ENCODE data around the gene LYSMD2. TPM values are rescaled to one million over a fixed set of nuclear protein-coding genes. Genes with fewer than 3 reads are reported as not detected.

The LYSMD2 gene
- total and polyA plus RNA-seq, 2 of the 8 experiments (the other 6 are each of a cell fraction or from before 2014, with no cell fraction given): 2.2 to 2.7 TPM

DNA sequence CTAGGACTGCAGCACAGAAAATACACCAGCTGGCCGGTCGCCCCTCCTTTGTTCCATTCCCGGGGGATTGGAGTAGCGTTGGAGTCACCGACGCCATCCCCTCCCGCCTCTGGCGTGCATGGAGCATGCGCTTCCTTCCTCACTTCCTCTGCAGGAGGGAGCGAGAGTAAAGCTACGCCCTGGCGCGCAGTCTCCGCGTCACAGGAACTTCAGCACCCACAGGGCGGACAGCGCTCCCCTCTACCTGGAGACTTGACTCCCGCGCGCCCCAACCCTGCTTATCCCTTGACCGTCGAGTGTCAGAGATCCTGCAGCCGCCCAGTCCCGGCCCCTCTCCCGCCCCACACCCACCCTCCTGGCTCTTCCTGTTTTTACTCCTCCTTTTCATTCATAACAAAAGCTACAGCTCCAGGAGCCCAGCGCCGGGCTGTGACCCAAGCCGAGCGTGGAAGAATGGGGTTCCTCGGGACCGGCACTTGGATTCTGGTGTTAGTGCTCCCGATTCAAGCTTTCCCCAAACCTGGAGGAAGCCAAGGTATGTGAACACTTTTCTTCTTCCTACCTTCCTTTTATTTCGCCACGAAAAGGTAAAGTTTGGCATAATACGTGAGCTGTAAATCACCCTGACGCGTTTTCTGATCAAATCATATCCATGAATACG lies 56.0 kb downstream of the LYSMD2 start, which contains the start of gene SCG3 (continued):
- TF ChIP-seq, protein P1, sequence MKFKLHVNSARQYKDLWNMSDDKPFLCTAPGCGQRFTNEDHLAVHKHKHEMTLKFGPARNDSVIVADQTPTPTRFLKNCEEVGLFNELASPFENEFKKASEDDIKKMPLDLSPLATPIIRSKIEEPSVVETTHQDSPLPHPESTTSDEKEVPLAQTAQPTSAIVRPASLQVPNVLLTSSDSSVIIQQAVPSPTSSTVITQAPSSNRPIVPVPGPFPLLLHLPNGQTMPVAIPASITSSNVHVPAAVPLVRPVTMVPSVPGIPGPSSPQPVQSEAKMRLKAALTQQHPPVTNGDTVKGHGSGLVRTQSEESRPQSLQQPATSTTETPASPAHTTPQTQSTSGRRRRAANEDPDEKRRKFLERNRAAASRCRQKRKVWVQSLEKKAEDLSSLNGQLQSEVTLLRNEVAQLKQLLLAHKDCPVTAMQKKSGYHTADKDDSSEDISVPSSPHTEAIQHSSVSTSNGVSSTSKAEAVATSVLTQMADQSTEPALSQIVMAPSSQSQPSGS (IDR thresholded peaks at IDR 0.05; ENCODE audit: low read length): no peak
- no peak for TF ChIP-seq BRCA1 (IDR thresholded peaks at IDR 0.05; ENCODE audit: low read depth, low read length)
- no peak for TF ChIP-seq SP4 (IDR thresholded peaks at IDR 0.05; ENCODE audit: low read length)
- TF ChIP-seq NRF1 (IDR thresholded peaks at IDR 0.05; ENCODE audit: low read depth, low read length): peak; percentile 58
- no peak for TF ChIP-seq FOSL1 (IDR thresholded peaks at IDR 0.05; ENCODE audit: insufficient read depth, low read depth, low read length)
- TF ChIP-seq BACH1 (IDR thresholded peaks at IDR 0.05; ENCODE audit: low read length): no peak
- TF ChIP-seq SIN3A (conservative IDR thresholded peaks at IDR 0.05 in 1 of 2, IDR thresholded peaks at IDR 0.05 in 1 of 2; ENCODE audit: low read depth in 1 of 2, low read length in 2 of 2): peak; percentile 99 to 100
- TF ChIP-seq EP300 (IDR thresholded peaks at IDR 0.05; ENCODE audit: borderline replicate concordance in 1 of 2, low read depth in 2 of 2, low read length in 2 of 2): 0 out of 3 replicates have a peak, but pooled peaks of 1 of the 2 experiments have one; percentile 50
- TF ChIP-seq ZNF274 (IDR thresholded peaks at IDR 0.05; ENCODE audit: borderline replicate concordance, extremely low read depth, low read length): no peak
- no peak for TF ChIP-seq RNF2 (IDR thresholded peaks at IDR 0.05; ENCODE audit: borderline replicate concordance, low read depth, low read length, missing control alignments, poor library complexity, severe bottlenecking)
- peak; percentile 55 for TF ChIP-seq PHF8 (conservative IDR thresholded peaks at IDR 0.05; ENCODE audit: low read depth, low read length)
- no peak for TF ChIP-seq POU5F1 (IDR thresholded peaks at IDR 0.05; ENCODE audit: low read depth, low read length)
- 0 out of 4 replicates have a peak, but pooled peaks have one; percentile 17 to 76 for TF ChIP-seq HDAC2 (IDR thresholded peaks at IDR 0.05; ENCODE audit: borderline replicate concordance in 1 of 2, low read depth in 2 of 2, low read length in 2 of 2)
- peak; percentile 79; the same call in 1 of the 2 replicates for TF ChIP-seq GTF2F1 (IDR thresholded peaks at IDR 0.05; ENCODE audit: borderline replicate concordance, low read depth, low read length)
- TF ChIP-seq BCL11A (IDR thresholded peaks at IDR 0.05; ENCODE audit: low read depth in 2 of 2, low read length in 2 of 2): no peak
- peak; percentile 32; the same call in 1 of the 2 replicates for TF ChIP-seq TEAD4 (IDR thresholded peaks at IDR 0.05; ENCODE audit: low read depth, low read length)
- TF ChIP-seq JUN (IDR thresholded peaks at IDR 0.05; ENCODE audit: low read depth, low read length): no peak
- TF ChIP-seq CEBPB (IDR thresholded peaks at IDR 0.05; ENCODE audit: low read depth, low read length): no peak; the same call in 1 of the 2 replicates
- TF ChIP-seq SIX5 (IDR thresholded peaks at IDR 0.05; ENCODE audit: low read depth, low read length): no peak

Data from H1 (cell line).